ENCODE data around the gene P2RY2.

The P2RY2 gene

DNA sequence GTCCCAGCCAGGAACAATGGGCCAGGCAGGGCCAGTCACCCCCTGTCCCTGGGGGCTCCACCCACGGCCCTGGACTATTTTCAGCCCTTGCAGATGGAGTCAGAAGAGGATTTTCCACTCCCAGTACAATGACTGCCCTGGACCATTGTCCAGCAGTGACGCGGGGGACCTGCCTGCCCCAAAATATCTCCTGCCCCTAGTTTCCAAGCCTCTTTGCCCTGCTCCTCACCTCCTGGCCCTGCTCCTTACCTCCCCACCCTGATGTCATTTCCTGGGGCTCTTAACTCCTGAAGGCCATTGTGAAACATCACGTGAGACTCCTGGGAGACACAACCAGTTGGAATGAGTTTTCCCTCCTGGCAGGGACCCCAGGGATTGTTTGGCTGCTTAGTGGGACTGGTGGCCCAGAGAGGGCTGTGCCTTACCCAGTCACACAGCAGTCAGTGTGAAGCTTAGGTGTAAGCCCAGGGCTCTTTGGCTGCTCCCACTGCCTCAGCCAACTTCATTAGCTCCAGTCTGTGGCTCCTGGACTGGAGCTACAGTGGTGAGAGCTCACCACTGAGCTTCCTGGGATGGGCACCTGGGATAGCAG is 22.2 kb downstream of the P2RY2 start:
- no peak overlapping the region for H3K9ac ChIP-seq
- TF ChIP-seq, protein P1, sequence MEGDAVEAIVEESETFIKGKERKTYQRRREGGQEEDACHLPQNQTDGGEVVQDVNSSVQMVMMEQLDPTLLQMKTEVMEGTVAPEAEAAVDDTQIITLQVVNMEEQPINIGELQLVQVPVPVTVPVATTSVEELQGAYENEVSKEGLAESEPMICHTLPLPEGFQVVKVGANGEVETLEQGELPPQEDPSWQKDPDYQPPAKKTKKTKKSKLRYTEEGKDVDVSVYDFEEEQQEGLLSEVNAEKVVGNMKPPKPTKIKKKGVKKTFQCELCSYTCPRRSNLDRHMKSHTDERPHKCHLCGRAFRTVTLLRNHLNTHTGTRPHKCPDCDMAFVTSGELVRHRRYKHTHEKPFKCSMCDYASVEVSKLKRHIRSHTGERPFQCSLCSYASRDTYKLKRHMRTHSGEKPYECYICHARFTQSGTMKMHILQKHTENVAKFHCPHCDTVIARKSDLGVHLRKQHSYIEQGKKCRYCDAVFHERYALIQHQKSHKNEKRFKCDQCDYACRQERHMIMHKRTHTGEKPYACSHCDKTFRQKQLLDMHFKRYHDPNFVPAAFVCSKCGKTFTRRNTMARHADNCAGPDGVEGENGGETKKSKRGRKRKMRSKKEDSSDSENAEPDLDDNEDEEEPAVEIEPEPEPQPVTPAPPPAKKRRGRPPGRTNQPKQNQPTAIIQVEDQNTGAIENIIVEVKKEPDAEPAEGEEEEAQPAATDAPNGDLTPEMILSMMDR (IDR thresholded peaks at IDR 0.05): no peak
- H3K79me2 ChIP-seq: no peaks in the 10 kb centered on the region

DNA sequence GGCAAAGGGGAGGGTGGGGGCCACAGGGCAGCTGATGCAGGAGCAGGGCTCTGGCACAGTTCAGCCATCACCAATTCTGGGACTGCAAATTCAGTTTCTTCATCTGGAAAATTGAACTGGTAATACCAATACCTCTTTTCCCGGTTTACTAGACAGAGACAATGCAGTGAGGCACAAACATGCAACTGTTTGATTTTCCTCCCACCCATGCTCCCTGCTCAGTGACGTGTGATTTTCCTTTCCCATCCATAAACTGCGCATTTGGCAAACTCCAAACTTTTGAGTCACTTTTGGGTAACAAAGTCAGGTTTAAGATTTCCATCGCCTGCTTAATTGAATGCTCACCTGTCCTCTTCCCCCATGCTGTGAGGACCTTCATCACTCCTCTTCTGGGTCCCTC is 23.2 kb downstream of the P2RY2 start:
- no peak overlapping the region for H3K27ac ChIP-seq
- no peak overlapping the region for H3K4me3 ChIP-seq (ENCODE audit: low read depth, low read length)
- H3K9ac ChIP-seq: no peak overlapping the region
- no peaks in the 10 kb centered on the region for H3K4me1 ChIP-seq
- no peaks in the 10 kb centered on the region for H3K79me2 ChIP-seq
- no peaks in the 10 kb centered on the region for H3K27me3 ChIP-seq (ENCODE audit: control insufficient read depth, insufficient read depth, low read length)
- no peaks in the 10 kb centered on the region for H3K36me3 ChIP-seq (ENCODE audit: control insufficient read depth, insufficient read depth, low read length)
- H2AFZ ChIP-seq: no peak overlapping the region
- TF ChIP-seq, protein P1 (IDR thresholded peaks at IDR 0.05): no peak
- H3K4me2 ChIP-seq (ENCODE audit: low read length): no peak overlapping the region
- no peaks in the 10 kb centered on the region for H3K9me3 ChIP-seq (ENCODE audit: control insufficient read depth, low read length)

More for the DNA sequence above, 22.2 kb downstream of the P2RY2 start:
- Histone ChIP-seq H3K27ac (no peak overlapping the region), H3K27me3 (ENCODE audit: control insufficient read depth, insufficient read depth, low read length) (no peaks in the 10 kb centered on the region), H3K36me3 (ENCODE audit: control insufficient read depth, insufficient read depth, low read length) (no peaks in the 10 kb centered on the region), H3K4me2 (ENCODE audit: low read length) (no peak overlapping the region), H3K4me3 (ENCODE audit: low read depth, low read length) (no peak overlapping the region), H2AFZ (no peak overlapping the region), H3K4me1 (no peaks in the 10 kb centered on the region), H3K9me3 (ENCODE audit: control insufficient read depth, low read length) (no peaks in the 10 kb centered on the region)

DNA sequence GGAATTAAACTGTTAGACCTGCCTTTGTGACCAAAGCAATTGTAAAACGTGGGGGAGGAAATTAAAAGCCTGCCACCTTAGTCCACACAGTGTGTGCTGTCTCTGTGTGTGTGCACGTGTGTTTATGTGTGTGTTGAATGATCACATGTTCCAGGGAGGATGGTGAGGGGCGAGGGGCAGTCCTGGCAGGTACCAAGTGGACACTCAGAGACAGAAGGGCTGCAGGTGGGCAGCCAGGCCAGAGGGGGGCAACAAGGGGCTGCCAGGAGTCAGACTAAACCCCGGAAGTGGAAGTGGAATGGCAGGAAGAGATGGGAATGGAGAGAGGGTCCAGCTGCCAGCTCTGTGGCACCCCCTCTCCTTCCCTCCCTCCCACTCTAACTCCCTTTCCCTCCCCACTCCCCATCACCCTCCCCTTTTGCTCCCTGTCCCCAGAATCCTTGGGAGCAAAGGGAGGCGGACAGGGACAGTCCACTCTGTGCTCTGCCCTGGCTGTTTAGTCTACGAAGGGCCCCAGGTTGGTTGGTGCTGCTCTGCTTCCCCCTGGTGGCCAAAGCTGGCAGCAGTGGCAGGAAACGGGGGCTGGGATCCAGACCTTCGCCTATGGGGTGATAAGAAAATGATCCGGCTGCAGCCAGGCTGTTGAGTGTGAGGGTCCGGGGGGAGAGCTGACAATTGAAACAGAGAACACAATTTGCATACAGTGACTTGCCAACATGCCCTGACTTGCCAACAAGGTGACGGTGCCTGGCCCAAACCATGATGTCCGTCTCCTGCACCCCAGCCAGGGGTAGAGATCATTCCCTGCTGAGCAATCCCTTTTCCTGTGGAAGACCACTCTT is 24.4 kb downstream of the P2RY2 start:
- Histone ChIP-seq H3K9ac (no peak overlapping the region), H3K27ac (no peak overlapping the region), H3K4me2 (ENCODE audit: low read length) (no peak overlapping the region), H3K27me3 (ENCODE audit: control insufficient read depth, insufficient read depth, low read length) (no peaks in the 10 kb centered on the region), H3K4me3 (ENCODE audit: low read depth, low read length) (no peak overlapping the region), H3K4me1 (no peaks in the 10 kb centered on the region), H3K36me3 (ENCODE audit: control insufficient read depth, insufficient read depth, low read length) (no peaks in the 10 kb centered on the region), H2AFZ (peak overlapping the region; percentile 77), H3K79me2 (no peaks in the 10 kb centered on the region), H3K9me3 (ENCODE audit: control insufficient read depth, low read length) (no peaks in the 10 kb centered on the region)
- TF ChIP-seq, protein P1 (IDR thresholded peaks at IDR 0.05): peak; percentile 88

DNA sequence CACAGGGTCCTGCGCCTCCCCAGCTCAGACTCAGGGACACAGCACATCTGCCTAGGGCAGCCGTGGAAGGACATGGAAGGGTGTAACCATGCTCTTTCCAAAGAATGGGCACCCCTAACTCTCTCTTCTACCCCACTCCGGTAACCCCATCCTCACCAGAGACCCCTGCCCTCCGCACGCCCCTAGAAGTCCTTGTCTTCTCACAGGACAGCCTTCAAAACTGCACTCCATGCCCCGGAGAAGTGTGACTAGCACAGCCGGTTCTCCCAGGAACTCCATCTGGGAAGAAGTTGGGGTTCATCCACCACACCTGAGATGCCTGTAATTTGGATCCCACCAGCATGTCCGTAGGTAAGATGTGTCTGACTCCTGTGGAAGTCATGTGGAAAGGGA is 25.0 kb downstream of the P2RY2 start:
- no peaks in the 10 kb centered on the region for H3K36me3 ChIP-seq (ENCODE audit: control insufficient read depth, insufficient read depth, low read length)
- H3K4me3 ChIP-seq (ENCODE audit: low read depth, low read length): no peak overlapping the region
- H3K9ac ChIP-seq: no peak overlapping the region
- H3K9me3 ChIP-seq (ENCODE audit: control insufficient read depth, low read length): no peaks in the 10 kb centered on the region
- H3K4me1 ChIP-seq: no peaks in the 10 kb centered on the region
- no peaks in the 10 kb centered on the region for H3K79me2 ChIP-seq
- TF ChIP-seq, protein P1 (IDR thresholded peaks at IDR 0.05): no peak
- H2AFZ ChIP-seq: no peak overlapping the region
- H3K27me3 ChIP-seq (ENCODE audit: control insufficient read depth, insufficient read depth, low read length): no peaks in the 10 kb centered on the region
- no peak overlapping the region for H3K27ac ChIP-seq
- H3K4me2 ChIP-seq (ENCODE audit: low read length): no peak overlapping the region
